HG03571 (cell line): ENCODE data around the gene PPP1R27.
"Not testable (repeated sequence)": the region's sequence is repeated elsewhere in the genome, so short reads cannot be mapped to it uniquely, and the experiment has no call there.

Source experiments
- ATAC-seq: cut with Tn5 transposase; IDR thresholded peaks from one replicate; pipeline ENCODE4 v1.9.1; 2021; ENCODE audit not compliant: unreplicated experiment

The PPP1R27 gene

GRCh38 chr17:81842725-81843504, 8.1 kb upstream of the PPP1R27 start:
- ATAC-seq, result no peak

GRCh38 chr17:81842378-81842724, 7.5 kb upstream of the PPP1R27 start:
- ATAC-seq, result no peak

GRCh38 chr17:81841866-81842265, 7.0 kb upstream of the PPP1R27 start:
- ATAC-seq, result no peak

GRCh38 chr17:81840826-81841778, 6.3 kb upstream of the PPP1R27 start:
- no peak for ATAC-seq

GRCh38 chr17:81840059-81840458, 5.2 kb upstream of the PPP1R27 start:
- ATAC-seq, result not testable (repeated sequence)

- no peak for ATAC-seq
These were observed 4.5 kb upstream of the PPP1R27 start for GRCh38 chr17:81839301-81839700.

GRCh38 chr17:81838753-81839255, 4.0 kb upstream of the PPP1R27 start:
- ATAC-seq, result no peak

- no peak for ATAC-seq
These were observed 2.8 kb upstream of the PPP1R27 start for GRCh38 chr17:81837641-81838040.

- ATAC-seq, result no peak
These were observed 674 bp downstream of the PPP1R27 start for GRCh38 chr17:81833921-81834830.

GRCh38 chr17:81833160-81833920, 1.5 kb downstream of the PPP1R27 start, which contains the start of gene MCRIP1:
Gene MCRIP1 (minus strand): TSS chr17:81833291. CDS start chr17:81824506, 8,785 bp downstream.
- peak; percentile 68 for ATAC-seq

- ATAC-seq, result peak; percentile 49
These were observed 2.2 kb downstream of the PPP1R27 start for GRCh38 chr17:81832608-81833159.

GRCh38 chr17:81831957-81832607, 2.8 kb downstream of the PPP1R27 start:
- ATAC-seq, result no peak

GRCh38 chr17:81831563-81831956, 3.3 kb downstream of the PPP1R27 start:
- ATAC-seq, result no peak

- ATAC-seq, result no peak
These were observed 5.0 kb downstream of the PPP1R27 start for GRCh38 chr17:81829858-81830257.

GRCh38 chr17:81828656-81829055, 6.2 kb downstream of the PPP1R27 start:
- no peak for ATAC-seq

GRCh38 chr17:81825841-81826466, 8.9 kb downstream of the PPP1R27 start:
- ATAC-seq, result no peak

GRCh38 chr17:81824595-81824994, 10.3 kb downstream of the PPP1R27 start:
- ATAC-seq, result no peak

GRCh38 chr17:81823820-81824550, 10.9 kb downstream of the PPP1R27 start:
- ATAC-seq, result no peak
